Measurements from ENCODE around the gene P2RX1.

- TF ChIP-seq CTCF (IDR thresholded peaks at IDR 0.05; ENCODE audit: insufficient read depth, low read length, poor library complexity, severe bottlenecking), result no peak
- no peak for TF ChIP-seq EZH2phosphoT487 (conservative IDR thresholded peaks at IDR 0.05; ENCODE audit: low read length)
Observed at GRCh38 chr17:3877220-3877619, 39.0 kb downstream of the P2RX1 start.
